ENCODE measurements around the gene CSPG4.

- TF ChIP-seq CTCF (conservative IDR thresholded peaks at IDR 0.05; ENCODE audit: low read depth, low read length), result no peak
- no peak for TF ChIP-seq RAD21 (IDR thresholded peaks at IDR 0.05; ENCODE audit: low read length)
- no peak for TF ChIP-seq CEBPB (IDR thresholded peaks at IDR 0.05; ENCODE audit: low read depth, low read length)
- TF ChIP-seq POLR2A (IDR thresholded peaks at IDR 0.05; ENCODE audit: low read depth, low read length), result peak; percentile 34; the same call in 1 of the 2 replicates
- no peak for TF ChIP-seq SMC3 (IDR thresholded peaks at IDR 0.05; ENCODE audit: low read depth, low read length)
Measured at GRCh38 chr15:75637245-75638009, 75.2 kb downstream of the CSPG4 start.

All from IMR-90 (cell line).